Thyroid gland (tissue), 4 donors: ENCODE results near the gene PPM1F.

ENCODE experiments used
- POLR2A ChIP-seq, 2 donors: fragments of 450-650 bp; IDR thresholded peaks; one replicate each; pipeline ENCODE4 v1.6.1; 2017; ENCODE audit warnings: antibody characterized with exemption in 2 of 2, mild to moderate bottlenecking in 2 of 2, moderate library complexity in 1 of 2
- TF ChIP-seq, protein P1 (sequence below), 6 experiments: fragments of 200-600 bp in 3 of 6; fragments of 450-650 bp in 3 of 6; sonication (generic) in 3 of 6; IDR thresholded peaks; one replicate each; pipeline ENCODE4 v1.5.1; 2016 to 2019; ENCODE audit warnings: antibody characterized with exemption in 6 of 6, mild to moderate bottlenecking in 2 of 6, inconsistent platforms in 1 of 6, moderate library complexity in 1 of 6

DNA sequence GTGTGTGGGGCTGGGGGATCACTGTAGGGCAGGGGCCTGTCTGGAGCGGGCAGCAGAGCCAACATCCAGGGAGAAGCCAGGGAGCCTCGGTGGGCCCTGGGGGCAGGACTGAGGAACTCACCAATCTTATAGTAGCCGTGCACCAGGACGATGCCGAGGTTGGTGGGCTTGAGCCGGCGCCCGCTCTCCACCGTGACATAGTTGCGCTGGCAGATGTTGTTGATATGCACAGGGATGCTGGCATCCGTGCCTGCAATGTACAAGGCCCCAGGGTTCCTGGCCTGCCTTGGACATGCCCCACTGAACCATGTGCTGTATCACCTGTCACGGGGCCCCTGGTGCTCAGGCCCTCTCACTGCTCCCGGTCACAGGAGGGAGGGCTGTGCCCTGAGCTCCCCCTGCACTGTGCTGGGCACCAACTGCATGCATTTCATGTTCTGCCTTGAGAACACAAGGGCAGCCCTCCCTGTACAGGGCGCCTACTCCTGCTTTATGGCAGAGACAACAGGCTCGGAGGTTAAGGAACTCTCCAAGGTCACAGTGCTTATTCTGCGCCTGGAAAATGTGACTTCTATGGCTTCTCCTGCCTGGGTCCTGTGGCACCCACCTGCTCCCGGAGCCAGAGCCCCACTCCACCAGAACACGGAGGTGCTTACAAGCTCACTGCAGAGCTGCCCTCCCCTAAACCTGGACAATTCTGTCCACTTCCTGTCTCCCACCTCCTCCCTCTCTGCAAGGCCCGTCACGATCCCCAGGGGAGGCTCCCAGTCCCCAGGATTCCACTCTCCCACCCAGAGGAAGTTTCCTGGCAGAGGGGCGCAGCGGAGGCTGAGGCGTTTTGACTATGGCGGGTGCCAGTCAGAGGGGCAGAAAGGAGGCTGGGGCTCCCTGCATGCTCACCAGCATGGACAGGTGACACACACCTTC, 7.8 kb upstream of the PPM1F start:
- TF ChIP-seq, protein P1, sequence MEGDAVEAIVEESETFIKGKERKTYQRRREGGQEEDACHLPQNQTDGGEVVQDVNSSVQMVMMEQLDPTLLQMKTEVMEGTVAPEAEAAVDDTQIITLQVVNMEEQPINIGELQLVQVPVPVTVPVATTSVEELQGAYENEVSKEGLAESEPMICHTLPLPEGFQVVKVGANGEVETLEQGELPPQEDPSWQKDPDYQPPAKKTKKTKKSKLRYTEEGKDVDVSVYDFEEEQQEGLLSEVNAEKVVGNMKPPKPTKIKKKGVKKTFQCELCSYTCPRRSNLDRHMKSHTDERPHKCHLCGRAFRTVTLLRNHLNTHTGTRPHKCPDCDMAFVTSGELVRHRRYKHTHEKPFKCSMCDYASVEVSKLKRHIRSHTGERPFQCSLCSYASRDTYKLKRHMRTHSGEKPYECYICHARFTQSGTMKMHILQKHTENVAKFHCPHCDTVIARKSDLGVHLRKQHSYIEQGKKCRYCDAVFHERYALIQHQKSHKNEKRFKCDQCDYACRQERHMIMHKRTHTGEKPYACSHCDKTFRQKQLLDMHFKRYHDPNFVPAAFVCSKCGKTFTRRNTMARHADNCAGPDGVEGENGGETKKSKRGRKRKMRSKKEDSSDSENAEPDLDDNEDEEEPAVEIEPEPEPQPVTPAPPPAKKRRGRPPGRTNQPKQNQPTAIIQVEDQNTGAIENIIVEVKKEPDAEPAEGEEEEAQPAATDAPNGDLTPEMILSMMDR (IDR thresholded peaks at IDR 0.05): no peak
- no peak for TF ChIP-seq POLR2A (IDR thresholded peaks at IDR 0.05)
